ENCODE results near the gene CYBC1.
"Not testable (repeated sequence)": the region's sequence is repeated elsewhere in the genome, so short reads cannot be mapped to it uniquely, and the experiment has no call there.

The CYBC1 gene

DNA sequence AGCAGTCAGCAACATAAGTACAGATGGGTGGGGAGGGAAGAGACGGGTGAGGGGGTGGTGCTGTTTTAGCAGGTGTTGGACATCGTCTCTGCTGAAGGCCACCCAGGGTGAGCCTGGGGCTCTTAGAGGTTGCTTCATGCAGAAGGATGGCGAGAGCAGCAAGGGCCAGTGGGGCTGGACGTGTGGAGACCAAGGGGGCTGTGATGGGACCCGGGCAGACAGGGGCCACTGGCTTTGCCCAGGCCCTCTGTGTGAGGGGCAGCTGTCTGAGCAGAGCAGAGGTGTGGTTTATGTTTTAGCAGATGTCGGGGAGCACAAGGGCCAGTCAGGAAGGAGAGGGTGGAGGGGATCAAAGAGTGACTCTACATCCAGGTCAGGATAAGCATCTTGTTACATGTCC, 12.8 kb upstream of the CYBC1 start:
- Mint-ChIP-seq H3K9me3 (no peaks in the 10 kb centered on the region), H3K27ac (peak overlapping the region; percentile 50), H3K27me3 (no peaks in the 10 kb centered on the region), H3K4me3 (no peak overlapping the region), H3K36me3 (ENCODE audit: low read depth) (peaks cover 82% of the 10 kb centered on the region), H3K4me1 (ENCODE audit: low read depth) (peaks cover 20% of the 10 kb centered on the region)
- no peak for DNase-seq

- Mint-ChIP-seq H3K9me3 (no peaks in the 10 kb centered on the region), H3K27ac (peak overlapping the region; percentile 33), H3K36me3 (ENCODE audit: low read depth) (peaks cover 82% of the 10 kb centered on the region), H3K27me3 (no peaks in the 10 kb centered on the region), H3K4me3 (no peak overlapping the region), H3K4me1 (ENCODE audit: low read depth) (peaks cover 30% of the 10 kb centered on the region)
- no peak for DNase-seq
Measured at GRCh38 chr17:82461827-82462524, 11.4 kb upstream of the CYBC1 start.

DNA sequence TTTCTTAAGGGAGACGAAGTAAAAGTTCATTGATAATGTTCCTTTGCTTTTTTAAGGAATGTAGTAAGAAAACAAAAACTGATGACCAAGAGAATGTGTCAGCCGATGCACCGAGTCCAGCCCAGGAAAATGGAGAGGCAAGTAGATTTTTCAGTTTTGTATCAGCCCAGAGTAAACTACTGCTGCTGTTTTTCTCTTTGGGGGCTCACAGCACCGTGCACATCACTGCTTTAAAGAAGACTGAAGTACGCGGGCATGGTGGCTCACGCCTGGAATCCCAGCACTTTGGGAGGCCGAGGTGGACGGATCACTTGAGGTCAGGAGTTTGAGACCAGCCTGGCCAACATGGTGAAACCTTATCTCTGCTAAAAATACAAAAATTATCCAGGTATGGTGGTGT, 9.4 kb upstream of the CYBC1 start:
- H3K27me3 Mint-ChIP-seq, H3K27ac Mint-ChIP-seq, DNase-seq, H3K9me3 Mint-ChIP-seq: not testable (repeated sequence)
- Mint-ChIP-seq H3K4me3 (peak overlapping the region; percentile 90), H3K36me3 (ENCODE audit: low read depth) (peaks cover 67% of the 10 kb centered on the region), H3K4me1 (ENCODE audit: low read depth) (peaks cover 35% of the 10 kb centered on the region)

- Mint-ChIP-seq H3K4me1 (ENCODE audit: low read depth) (peaks cover 29% of the 10 kb centered on the region), H3K4me3 (peak overlapping the region; percentile 90), H3K27me3 (no peaks in the 10 kb centered on the region), H3K27ac (peak overlapping the region; percentile 89), H3K36me3 (ENCODE audit: low read depth) (peaks cover 57% of the 10 kb centered on the region), H3K9me3 (no peaks in the 10 kb centered on the region)
- no peak for DNase-seq
Measured at GRCh38 chr17:82458885-82459424, 8.4 kb upstream of the CYBC1 start.

GRCh38 chr17:82458179-82458884, 7.8 kb upstream of the CYBC1 start, which contains the start of gene NARF:
Gene NARF, plus strand, starts transcription at chr17:82458741. Its CDS starts 63 bp downstream, at chr17:82458804.
- Mint-ChIP-seq H3K36me3 (ENCODE audit: low read depth) (peaks cover 51% of the 10 kb centered on the region), H3K27ac (peak within 1 kb of the TSS; percentile 99), H3K27me3 (no peaks in the 10 kb centered on the region), H3K4me1 (ENCODE audit: low read depth) (peaks cover 29% of the 10 kb centered on the region), H3K4me3 (peak within 1 kb of the TSS; percentile 90), H3K9me3 (no peaks in the 10 kb centered on the region)
- peak; percentile 97 for DNase-seq

DNA sequence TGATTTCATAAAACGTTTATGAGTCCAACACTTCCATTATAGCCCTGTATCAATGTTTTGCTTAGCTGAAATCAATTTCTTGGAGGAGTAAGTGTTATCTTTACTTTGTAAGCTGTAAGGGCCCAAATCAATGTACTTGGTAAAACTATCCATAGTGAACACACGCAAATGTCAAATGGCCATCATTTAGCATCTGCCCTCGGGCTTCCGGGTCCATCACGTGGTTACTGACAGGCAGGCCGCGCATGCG, 7.3 kb upstream of the CYBC1 start:
- Mint-ChIP-seq H3K27me3 (no peaks in the 10 kb centered on the region), H3K9me3 (no peaks in the 10 kb centered on the region), H3K36me3 (ENCODE audit: low read depth) (peaks cover 46% of the 10 kb centered on the region), H3K4me3 (peak overlapping the region; percentile 90), H3K27ac (peak overlapping the region; percentile 99), H3K4me1 (ENCODE audit: low read depth) (peaks cover 31% of the 10 kb centered on the region)
- no peak for DNase-seq

DNA sequence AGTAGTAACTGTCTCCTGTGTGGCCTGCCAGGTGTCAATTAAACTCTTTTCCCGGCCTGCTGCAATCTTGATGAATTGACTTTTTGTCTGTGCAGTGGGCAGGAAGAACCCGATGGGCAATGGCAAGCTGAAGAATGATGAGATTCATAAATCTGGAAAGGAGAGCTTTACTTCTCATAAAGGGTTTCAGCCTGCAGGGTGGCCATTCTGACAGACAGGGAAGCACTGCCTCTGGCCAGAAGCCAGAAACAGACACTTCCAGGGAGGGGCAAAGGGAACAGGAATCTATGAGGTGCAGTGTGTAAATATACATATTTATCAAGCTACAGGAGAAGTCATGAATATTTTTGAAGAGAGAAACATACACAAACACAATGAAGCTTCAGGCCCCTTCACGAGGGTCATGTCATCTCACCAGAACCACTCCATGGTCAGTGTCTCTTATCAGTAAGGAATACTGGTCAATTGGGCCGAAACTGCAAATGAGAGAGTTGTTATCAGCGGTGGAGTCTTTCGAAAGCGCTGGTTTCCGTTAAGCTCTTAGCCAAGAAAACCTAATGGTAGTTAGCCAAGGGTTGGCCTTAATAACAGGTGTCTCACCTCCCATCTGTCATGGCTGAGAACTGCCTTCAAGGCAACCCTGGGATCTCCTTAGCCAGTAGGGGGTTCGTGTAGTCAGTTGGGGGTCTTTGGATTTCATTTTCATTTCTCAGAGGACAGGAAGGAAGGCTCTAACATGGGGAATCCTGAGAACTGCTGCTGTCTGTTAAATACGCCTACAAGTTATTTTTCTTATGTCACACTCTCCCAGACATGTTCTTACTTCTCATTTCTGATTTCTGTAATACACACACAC, 6.7 kb upstream of the CYBC1 start:
- Mint-ChIP-seq H3K27me3 (no peaks in the 10 kb centered on the region), H3K4me3 (peak overlapping the region; percentile 90), H3K27ac (peak overlapping the region; percentile 99), H3K36me3 (ENCODE audit: low read depth) (peaks cover 41% of the 10 kb centered on the region), H3K9me3 (no peaks in the 10 kb centered on the region), H3K4me1 (ENCODE audit: low read depth) (peaks cover 32% of the 10 kb centered on the region)
- DNase-seq = no peak

DNA sequence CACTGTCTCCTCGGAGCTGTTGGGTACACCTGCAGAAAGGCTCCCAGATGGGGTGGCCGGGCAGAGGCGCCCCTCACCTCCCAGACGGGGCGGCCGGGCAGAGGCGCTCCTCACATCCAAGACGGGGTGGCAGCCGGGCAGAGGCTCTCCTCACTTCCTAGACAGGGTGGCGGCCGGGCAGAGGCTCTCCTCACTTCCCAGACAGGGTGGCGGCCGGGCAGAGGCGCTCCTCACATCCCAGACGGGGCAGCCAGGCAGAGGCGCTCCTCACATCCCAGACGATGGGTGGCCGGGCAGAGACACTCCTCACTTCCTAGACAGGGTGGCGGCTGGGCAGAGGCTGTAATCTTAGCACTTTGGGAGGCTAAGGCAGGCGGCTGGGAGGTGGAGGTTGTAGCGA, 3.2 kb upstream of the CYBC1 start:
- H3K27me3 Mint-ChIP-seq, DNase-seq, H3K9me3 Mint-ChIP-seq, H3K4me3 Mint-ChIP-seq, H3K27ac Mint-ChIP-seq: not testable (repeated sequence)
- H3K4me1 Mint-ChIP-seq (ENCODE audit: low read depth) = peaks cover 42% of the 10 kb centered on the region
- peaks cover 33% of the 10 kb centered on the region for H3K36me3 Mint-ChIP-seq (ENCODE audit: low read depth)

- H3K36me3 Mint-ChIP-seq (ENCODE audit: low read depth) = peaks cover 33% of the 10 kb centered on the region
- not testable (repeated sequence) for H3K4me3 Mint-ChIP-seq, H3K27ac Mint-ChIP-seq, H3K9me3 Mint-ChIP-seq, H3K27me3 Mint-ChIP-seq, DNase-seq
- H3K4me1 Mint-ChIP-seq (ENCODE audit: low read depth) = peaks cover 42% of the 10 kb centered on the region
Measured at GRCh38 chr17:82453151-82453550, 2.6 kb upstream of the CYBC1 start.

DNA sequence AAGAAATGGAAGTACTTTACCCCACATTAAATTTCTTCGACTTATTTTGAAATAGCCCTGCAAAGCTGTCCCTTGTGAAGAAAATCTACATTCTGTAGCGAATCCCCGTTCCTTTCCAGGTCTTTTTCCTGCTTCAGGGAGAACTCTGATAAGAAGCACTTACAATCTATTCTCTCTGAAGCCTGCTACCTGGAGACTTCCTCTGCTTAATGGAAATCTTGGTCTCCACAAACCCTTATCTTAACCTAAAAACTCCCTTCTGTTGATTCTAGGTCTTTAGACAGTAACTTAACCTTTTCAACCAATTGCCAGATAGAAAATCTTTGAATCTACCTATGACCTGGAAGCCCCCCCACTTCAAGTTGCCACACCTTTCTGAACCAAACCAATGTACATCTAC, 1.6 kb upstream of the CYBC1 start:
- H3K36me3 Mint-ChIP-seq (ENCODE audit: low read depth) = peaks cover 36% of the 10 kb centered on the region
- no peaks in the 10 kb centered on the region for H3K9me3 Mint-ChIP-seq

DNA sequence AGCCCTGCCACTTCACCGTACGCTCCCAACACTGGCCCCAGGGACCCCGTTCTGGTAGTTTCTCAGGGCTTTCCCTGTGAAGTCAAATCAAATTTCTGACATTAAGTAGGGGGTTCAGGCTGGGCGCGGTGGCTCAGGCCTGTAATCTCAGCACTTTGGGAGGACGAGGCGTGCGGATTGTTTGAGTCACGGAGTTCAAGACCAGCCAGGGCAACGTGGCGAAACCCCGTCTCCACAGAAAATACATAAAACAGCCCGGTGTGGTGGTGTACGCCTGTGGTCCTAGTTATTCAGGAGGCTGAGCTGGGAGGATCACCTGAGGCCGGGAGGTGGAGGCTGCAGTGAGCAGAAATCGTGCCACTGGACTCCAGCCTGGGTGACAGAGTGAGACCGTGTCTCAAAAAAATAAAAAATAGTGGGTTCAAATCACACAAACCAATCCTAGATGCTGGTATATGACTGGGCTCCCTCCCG, 632 bp downstream of the CYBC1 start:
- H3K4me1 Mint-ChIP-seq (ENCODE audit: low read depth) = peaks cover 47% of the 10 kb centered on the region
- DNase-seq = peak; percentile 73
- H3K9me3 Mint-ChIP-seq = no peaks in the 10 kb centered on the region
- H3K27me3 Mint-ChIP-seq = no peaks in the 10 kb centered on the region
- H3K27ac Mint-ChIP-seq = peak overlapping the region; percentile 97
- H3K36me3 Mint-ChIP-seq (ENCODE audit: low read depth) = peaks cover 49% of the 10 kb centered on the region
- peak overlapping the region; percentile 90 for H3K4me3 Mint-ChIP-seq

More for the DNA sequence above, 1.6 kb upstream of the CYBC1 start:
- Mint-ChIP-seq H3K4me3 (no peak overlapping the region), H3K27me3 (no peaks in the 10 kb centered on the region), H3K4me1 (ENCODE audit: low read depth) (peaks cover 43% of the 10 kb centered on the region), H3K27ac (peak overlapping the region; percentile 97)
- no peak for DNase-seq

DNA sequence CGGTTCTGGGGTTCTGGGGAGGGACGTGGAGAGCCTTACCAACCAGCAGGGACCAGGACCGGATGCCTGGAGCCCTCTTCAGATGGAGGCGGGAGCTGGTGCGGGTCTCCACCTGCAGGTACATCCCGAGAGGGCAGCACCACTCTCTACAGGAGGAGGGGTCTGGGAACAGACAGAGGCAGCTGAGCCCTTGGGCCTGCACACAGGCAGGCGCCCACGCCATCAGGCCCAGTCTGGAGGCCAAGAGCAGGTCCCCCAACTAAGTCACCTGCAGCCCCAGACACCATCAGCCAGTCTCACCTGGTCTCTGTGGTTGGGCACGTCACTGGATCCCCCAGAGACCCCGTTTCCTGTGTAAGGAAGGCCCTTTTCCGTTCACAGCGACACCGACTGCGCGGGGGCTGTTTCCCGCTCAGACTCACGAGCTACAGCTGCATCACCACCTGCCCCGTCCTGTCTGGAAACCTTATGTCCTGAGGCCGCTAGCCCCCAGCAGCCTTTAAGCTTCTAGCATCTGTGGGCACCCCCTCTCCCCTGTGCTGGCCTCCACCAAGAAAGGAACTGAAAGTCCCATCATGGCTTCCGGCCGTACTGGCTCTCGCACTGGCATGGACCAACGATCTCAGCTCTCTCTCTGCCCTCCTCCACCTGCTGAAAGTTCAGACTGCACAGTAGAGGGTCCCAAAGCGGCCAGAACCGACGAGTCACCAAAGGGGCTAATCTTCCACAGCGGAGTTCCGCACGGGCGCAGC, 1.2 kb downstream of the CYBC1 start:
- H3K36me3 Mint-ChIP-seq (ENCODE audit: low read depth) = peaks cover 55% of the 10 kb centered on the region
- no peaks in the 10 kb centered on the region for H3K9me3 Mint-ChIP-seq
- H3K27ac Mint-ChIP-seq = peak overlapping the region; percentile 97
- H3K27me3 Mint-ChIP-seq = no peaks in the 10 kb centered on the region
- peaks cover 47% of the 10 kb centered on the region for H3K4me1 Mint-ChIP-seq (ENCODE audit: low read depth)
- peak overlapping the region; percentile 90 for H3K4me3 Mint-ChIP-seq
- peak; percentile 79 for DNase-seq

DNA sequence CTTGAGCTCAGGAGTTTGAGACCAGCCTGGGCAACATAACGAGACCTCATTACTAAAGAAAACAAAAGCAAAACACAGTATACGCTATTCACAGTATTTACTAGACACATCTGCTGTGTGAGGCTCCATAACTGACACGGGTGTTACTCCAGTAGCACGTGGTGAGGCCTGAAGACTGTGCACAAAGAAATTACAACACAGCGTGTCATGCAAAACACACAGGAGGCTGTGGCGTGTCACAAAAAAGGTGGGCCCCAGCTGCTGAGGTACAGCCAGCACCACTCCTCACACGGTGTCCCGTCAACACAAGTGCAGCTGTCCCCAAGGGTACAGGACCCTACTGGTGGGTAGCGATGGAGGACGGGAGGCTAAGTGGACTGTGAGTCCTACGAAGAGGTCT, 2.7 kb downstream of the CYBC1 start:
- Mint-ChIP-seq H3K36me3 (ENCODE audit: low read depth) (peaks cover 67% of the 10 kb centered on the region), H3K9me3 (no peaks in the 10 kb centered on the region), H3K4me1 (ENCODE audit: low read depth) (peaks cover 45% of the 10 kb centered on the region), H3K4me3 (peak overlapping the region; percentile 57), H3K27ac (peak overlapping the region; percentile 87), H3K27me3 (no peaks in the 10 kb centered on the region)
- DNase-seq = no peak

DNA sequence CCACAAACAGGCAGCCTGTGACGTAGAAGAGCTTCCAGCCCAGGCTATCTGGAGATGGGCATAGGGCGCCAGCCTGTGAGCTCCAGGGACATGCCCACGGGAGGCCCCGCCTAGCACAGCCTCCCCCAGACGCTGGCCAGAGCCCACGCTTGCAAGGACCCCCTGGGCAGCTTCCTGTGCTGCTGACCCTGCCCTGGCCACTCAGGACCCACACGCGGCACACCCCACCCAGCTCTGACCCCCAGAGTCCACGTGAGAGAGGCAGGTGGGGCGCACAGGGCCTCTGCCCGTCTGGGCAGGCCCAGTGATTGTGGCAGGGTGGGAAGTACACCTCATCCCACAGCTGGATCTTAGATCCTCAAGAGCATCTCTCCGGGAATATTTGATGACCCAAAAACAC, 3.9 kb downstream of the CYBC1 start:
- H3K4me3 Mint-ChIP-seq = peak overlapping the region; percentile 31
- no peaks in the 10 kb centered on the region for H3K27me3 Mint-ChIP-seq

More for the DNA sequence above, 3.9 kb downstream of the CYBC1 start:
- no peak for DNase-seq
- Mint-ChIP-seq H3K9me3 (no peaks in the 10 kb centered on the region), H3K36me3 (ENCODE audit: low read depth) (peaks cover 79% of the 10 kb centered on the region), H3K4me1 (ENCODE audit: low read depth) (peaks cover 35% of the 10 kb centered on the region), H3K27ac (peak overlapping the region; percentile 87)
